Activated gamma-delta T cell treated with Interleukin-2 at 50 U/mL for 16 hours (primary cell): ENCODE results near the gene GRHL3.
"Not testable (repeated sequence)": the region's sequence is repeated elsewhere in the genome, so short reads cannot be mapped to it uniquely, and the experiment has no call there.

ENCODE experiments used
- DNase-seq: peaks from one replicate; pipeline ENCODE4 v3.0.0-alpha.2; 2020

The GRHL3 gene

GRCh38 chr1:24319312-24319863 lies at the start of gene GRHL3:
Gene GRHL3 (plus strand): TSS chr1:24319357. CDS start chr1:24319552, 195 bp downstream.
- DNase-seq = no peak

DNA sequence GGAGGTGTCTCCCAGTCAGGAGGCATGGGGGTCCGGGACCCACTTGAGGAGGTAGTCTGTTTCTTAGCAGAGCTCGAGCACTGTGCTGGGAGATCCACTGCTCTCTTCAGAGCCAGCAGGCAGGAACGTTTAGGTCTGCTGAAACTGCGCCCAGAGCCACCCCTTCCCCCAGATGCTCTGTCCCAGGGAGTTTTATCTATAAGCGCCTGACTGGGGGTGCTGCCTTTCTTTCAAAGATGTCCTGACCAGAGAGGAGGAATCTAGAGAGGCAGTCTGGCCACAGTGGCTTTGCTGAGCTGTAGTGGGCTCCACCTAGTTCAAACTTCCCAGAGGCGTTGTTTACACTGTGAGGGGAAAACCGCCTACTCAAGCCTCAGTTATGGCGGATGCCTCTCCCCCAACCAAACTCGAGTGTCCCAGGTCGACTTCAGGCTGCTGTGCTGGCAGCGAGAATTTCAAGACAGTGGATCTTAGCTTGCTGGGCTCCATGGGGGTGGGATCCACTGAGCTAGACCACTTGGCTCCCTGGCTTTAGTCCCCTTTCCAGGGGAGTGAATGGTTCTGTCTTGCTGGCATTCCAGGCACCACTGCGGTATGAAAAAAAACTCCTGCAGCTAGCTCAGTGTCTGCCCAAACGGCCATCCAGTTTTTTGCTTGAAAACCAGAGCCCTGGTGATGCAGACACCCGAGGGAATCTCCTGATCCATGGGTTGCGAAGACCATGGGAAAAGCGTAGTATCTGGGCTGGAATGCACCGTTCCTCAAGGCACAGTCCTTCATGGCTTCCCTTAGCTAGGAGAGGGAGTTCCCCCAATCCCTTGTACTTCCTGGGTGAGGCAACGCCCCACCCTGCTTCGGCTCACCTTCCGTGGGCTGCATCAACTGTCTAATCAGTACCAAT lies 44.7 kb upstream of the GRHL3 start:
- DNase-seq = not testable (repeated sequence)

DNA sequence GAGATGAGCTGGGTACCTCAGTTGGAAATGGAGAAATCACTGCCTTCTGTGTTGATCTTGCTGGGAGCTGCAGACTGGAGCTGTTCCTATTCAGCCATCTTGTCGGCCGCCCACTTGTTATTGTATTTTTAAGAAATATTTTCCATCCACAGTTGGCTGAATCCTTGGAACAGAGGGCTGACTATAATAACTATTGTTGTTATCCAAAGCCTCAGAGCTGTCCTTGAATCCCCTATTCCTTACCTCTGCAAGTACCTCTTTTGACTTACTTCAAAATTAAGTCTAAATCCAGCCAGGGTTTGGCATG lies 44.1 kb upstream of the GRHL3 start:
- no peak for DNase-seq

DNA sequence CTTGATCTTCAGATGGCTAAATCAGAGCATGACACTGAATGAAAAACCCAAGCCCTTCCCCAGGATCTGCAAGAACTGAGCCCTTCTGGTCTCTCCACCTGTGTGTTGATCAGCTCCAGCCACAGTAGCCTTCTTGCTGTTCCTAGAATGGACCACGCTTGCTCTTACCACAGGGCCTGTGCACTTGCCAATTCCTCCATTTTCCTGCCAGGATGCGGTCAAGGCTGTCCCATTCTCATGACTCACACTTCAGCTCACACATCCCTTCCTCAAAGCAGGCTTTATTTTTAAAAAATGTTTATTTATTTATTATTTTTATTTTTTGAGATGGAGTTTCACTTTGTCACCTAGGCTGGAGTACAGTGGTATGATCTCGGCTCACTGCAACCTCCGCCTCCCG lies 43.6 kb upstream of the GRHL3 start:
- no peak for DNase-seq

DNA sequence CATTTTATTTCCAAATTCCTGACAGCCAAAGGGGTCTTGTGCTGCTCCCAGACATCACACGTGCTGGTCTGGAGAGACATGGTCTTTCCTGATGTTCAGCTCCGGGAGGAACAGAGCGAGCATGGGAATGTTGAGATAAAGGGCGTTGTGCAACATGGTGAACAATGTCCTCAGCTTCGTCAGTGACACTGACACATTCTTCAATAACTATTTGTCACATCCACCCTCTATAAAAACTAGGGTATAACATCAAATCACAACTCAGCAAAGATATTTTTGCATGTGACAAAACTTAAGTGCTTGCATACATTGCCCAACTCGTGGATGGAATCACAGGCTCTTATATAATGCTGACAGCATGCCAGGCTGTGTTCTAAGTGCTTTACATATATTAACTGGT lies 42.4 kb upstream of the GRHL3 start:
- DNase-seq = no peak

DNA sequence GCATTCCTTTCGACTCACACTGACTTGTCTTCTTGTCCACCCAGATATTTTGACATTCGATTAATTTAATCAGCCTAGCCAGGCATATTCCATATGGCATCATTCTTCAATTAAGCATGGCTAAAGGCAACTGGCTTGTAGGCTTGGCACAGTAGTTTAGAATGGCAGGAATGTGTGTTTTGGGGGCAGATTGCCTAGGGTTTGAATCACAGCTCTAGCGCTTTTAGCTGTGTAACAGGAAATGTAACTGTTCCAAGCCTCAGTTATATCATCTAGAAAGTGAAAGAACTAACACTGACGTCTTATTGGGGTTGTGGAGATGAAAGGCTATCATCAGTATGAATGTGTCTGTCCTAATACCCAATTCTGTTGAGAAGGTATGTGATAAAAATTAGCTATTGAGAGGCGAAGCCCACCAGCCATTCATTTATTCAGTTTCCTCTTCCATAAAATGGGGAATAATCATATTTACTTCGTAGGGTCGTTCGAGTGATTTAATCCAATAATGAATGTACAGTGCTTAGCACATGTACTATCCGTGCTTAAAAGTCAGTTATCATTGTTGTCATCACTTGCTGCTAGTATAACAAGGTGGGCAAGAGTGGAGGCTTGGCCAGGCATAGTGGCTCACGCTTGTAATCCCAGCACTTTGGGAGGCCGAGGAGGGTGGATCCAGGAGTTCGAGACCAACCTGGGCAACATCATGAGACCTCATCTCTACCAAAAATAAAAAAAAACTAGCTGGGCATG lies 41.6 kb upstream of the GRHL3 start:
- DNase-seq = no peak

- no peak for DNase-seq
Observed at GRCh38 chr1:24278726-24279125, 40.4 kb upstream of the GRHL3 start.

DNA sequence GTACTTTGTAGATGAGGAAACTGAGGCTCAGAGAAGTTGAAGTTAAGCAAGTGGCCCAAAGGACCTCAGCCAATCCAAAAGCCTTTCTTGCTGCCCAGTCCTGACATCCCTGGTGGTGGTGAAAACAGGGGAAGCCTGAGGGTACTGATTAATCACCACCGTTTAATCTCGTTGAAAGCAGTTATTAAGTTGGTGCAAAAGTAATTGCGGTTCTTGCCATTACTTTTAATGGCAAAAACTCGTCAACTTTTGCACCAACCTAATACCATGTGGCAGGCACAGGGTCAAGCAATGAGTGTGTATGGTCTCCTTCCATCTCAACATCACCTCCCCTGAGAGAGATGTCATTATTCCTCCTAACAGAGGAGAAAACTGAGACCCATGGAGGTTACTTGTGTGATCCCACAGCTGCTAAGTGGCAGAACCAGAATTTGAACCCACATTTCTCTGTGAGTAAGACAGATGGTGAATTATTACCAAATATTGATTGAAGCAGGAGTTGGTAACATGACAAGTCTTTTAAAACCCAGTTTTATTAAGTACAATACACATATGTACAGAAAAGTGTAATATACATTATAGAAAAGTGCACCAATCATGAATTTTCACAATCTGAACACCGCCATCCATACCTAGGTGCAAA lies 39.4 kb upstream of the GRHL3 start:
- no peak for DNase-seq

DNA sequence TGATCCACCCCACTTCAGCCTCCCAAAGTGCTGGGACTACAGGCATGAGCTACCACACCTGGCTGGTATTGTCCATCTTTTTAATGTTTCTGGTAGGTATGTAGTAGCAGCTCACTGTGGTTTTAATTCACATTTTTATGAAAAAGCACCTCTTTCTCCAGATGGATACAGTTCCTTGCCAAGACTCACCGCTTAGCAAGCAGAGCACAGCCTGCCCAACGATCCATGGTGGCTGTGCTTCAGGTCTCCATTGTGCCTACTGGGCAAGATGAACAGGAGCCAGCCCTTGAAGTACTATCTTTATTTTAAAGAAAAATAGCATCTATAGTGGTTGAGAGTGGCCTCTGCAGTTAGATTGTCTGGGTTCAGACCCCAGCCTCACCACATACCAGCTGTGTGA lies 37.6 kb upstream of the GRHL3 start:
- DNase-seq = no peak

DNA sequence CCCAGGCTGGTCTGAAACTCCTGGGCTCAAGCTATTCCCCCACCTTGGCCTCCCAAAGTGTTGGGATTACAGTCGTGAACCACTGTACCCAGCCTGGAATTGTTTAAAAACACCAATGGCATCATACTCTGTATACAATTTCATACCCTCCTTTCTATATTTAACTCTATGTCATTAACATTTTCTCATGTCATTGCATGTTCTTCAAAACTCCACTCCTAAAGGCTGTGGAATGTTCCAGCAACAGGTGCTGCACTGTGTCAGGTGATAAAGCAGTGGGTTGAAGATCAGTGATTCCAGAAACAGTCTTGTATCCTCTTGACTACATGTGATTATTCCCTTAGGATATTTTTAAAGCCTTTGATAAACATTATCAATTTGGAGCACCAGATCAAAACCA lies 36.7 kb upstream of the GRHL3 start:
- no peak for DNase-seq

DNA sequence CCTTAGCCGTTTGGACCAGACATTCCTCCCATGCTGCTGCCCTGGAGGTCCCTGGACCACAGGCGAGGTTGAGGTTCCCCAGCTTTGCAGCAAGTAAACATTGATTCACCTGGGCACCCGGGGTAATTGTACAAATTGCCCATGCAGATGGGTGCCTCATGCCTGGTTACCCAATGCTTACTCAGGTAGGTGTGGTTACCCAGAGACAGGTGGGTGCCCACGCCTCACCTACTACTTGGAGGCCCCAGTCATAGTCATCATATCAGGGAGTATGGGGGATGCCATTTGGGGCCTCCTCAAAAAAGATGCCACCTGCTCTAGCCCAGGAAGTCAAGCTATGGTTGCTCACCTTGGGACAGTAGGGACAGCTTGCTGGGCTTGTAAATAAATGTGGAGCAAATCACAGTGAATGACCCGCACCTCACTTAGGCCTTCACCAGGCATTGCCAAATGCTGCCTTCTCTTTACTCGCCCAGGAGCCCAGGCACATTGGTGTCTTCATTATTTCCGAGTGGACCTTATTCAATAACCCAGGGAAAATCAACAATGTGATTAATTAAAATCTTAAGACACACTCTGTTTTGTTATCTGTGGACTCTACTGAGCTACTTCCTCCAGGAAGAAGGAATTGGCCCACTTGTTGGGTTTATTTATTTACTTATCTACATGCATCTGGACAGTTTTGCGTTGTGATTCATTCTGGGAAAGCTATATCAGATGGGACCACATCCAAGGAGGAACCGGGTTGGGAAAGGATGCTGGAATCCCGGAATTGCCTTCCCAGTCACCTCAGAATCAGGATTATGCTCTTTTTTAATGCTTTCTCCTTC lies 35.6 kb upstream of the GRHL3 start:
- no peak for DNase-seq

GRCh38 chr1:24284156-24284471 lies 35.0 kb upstream of the GRHL3 start:
- DNase-seq = no peak

GRCh38 chr1:24285231-24285630 lies 33.9 kb upstream of the GRHL3 start:
- no peak for DNase-seq

- DNase-seq = no peak
Observed at GRCh38 chr1:24286246-24287010, 32.7 kb upstream of the GRHL3 start.

GRCh38 chr1:24287779-24288178 lies 31.4 kb upstream of the GRHL3 start:
- DNase-seq = not testable (repeated sequence)

DNA sequence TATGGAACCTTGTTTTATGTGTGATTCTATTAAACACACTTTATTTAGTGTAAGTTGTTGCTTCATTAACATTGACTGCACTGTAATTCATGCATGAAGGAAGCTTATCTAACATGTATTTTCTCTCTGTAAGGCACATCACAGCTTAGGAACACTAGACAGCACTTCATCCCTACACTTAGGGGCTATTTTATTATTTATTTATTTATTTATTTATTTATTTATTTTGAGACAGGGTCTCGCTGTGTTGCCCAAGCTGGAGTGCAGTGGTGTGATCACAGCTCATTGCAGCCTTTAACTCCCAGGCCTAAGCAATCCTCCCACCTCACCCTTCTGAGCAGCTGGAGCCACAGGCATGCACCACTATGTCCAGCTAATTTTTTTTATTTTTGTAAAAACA lies 30.7 kb upstream of the GRHL3 start:
- no peak for DNase-seq

DNA sequence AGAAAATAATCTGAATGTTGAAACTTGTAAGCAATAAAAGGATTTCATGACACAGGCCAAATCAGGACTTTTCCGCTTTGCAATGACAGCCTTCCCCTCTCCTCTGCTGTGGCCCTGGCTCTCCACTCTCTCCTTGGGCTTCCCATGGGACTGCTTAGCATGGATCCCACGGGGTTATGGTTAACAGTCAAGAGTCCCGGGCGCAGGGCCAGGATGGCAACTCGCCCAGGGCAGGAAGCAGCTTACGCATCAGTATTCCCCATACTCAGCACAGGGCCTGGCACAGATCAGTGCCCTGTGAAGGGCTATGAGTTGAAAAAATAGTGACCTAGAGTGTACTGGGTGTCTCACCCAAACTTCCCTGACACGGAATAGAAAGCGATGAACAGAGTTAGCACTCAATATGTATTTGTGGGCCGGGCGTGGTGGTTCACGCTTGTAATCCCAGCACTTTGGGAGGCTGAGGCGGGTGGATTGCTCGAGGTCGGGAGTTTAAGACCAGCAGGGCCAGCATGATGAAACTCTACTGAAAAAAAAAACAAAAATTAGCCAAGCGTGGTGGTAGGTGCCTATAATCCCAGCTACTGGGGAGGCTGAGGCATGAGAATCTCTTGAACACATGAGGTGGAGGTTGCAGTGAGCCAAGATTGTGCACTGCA lies 29.1 kb upstream of the GRHL3 start:
- no peak for DNase-seq

DNA sequence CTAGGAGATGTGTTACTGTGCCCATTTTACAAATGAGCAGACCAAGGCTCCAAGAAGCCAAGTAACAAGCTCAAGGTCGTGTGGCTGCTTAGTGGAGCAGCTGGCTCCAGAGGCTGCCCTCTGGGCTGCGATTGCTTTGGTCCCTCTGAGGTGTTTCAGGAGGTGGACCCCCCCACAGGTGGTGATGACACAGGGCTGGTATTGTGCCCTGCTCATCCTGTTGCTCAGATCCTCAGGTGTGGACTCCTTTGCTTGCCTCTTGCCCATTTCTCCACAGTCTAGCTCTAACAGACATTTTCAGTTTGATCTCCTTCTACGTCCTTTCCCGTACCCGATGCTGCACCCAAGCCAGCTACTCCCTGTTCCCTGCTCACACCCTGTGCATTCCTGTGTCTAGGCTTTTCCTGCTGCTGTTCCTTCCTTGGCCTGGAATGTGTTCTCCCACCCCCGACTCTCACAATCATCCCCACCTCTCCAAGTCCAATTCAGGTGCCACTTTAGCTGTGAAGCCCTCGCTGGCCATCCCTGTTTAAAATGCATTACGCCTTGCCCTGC lies 28.1 kb upstream of the GRHL3 start:
- DNase-seq = no peak

DNA sequence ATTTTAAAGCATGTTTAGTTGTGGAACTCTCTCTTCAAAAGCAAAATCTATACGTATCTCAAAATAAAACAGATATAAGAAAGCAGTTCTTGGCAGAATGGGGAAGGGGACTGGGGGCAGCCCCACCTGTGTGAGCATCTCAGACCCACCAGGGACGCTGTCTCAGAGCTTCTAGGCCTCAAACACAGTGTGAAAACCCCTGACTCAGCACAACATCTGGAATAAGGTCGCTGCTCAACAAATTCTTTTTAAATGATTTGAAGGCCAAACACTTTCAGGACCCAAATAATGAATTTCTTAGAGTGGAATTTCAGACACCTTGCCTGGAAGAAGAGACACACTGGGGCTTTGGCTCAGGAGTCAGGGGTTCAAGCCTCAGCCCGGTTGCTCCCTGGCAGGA lies 27.1 kb upstream of the GRHL3 start:
- no peak for DNase-seq

DNA sequence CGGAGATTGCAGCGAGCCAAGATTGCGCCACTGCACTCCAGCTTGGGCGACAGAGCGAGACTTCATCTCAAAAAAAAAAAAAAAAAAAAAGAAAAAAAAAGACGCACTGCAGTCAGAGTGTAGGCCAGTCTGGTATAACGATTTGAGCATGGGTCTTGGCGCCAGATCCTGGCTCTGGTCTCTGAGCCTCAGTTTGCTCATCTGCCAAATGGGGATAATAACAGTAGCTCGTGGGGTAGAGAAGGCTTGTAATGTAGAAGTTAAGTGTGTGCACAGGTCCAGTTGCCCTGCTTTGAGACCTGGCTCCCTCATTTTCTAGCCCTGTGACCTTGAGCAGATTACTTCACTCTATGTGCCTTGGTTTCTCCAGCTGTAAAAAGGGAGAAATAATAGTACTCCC lies 26.3 kb upstream of the GRHL3 start:
- DNase-seq = no peak
